Suppressor macrophage treated with lipopolysaccharide for 1 hour (primary cell): ENCODE results near the gene SAMD10.
"Not testable (repeated sequence)": the region's sequence is repeated elsewhere in the genome, so short reads cannot be mapped to it uniquely, and the experiment has no call there.

Experiments
- DNase-seq, 3 donors: peaks; one replicate each; pipeline ENCODE4 v3.0.0-alpha.2; 2020 to 2022

The SAMD10 gene

DNA sequence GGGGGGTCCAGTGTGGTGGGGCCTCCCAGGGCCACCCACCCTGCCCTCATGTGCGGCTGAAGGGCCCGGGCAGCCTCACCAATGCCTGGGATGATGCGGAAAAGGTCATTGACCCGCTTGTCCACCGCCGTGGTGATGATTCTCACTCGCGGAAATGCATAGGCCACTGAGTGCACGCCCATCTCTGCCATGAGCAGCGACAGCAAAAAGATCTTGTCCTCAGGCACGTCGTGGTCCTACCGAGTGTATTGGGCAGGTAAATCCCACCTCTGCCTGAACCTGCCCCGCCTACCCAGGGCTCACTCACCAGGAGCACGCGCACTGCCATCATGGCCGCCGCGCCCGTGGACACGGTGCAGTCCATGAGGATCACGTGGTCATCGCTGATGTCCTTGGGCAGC is 39.4 kb downstream of the SAMD10 start:
- DNase-seq = no peak

DNA sequence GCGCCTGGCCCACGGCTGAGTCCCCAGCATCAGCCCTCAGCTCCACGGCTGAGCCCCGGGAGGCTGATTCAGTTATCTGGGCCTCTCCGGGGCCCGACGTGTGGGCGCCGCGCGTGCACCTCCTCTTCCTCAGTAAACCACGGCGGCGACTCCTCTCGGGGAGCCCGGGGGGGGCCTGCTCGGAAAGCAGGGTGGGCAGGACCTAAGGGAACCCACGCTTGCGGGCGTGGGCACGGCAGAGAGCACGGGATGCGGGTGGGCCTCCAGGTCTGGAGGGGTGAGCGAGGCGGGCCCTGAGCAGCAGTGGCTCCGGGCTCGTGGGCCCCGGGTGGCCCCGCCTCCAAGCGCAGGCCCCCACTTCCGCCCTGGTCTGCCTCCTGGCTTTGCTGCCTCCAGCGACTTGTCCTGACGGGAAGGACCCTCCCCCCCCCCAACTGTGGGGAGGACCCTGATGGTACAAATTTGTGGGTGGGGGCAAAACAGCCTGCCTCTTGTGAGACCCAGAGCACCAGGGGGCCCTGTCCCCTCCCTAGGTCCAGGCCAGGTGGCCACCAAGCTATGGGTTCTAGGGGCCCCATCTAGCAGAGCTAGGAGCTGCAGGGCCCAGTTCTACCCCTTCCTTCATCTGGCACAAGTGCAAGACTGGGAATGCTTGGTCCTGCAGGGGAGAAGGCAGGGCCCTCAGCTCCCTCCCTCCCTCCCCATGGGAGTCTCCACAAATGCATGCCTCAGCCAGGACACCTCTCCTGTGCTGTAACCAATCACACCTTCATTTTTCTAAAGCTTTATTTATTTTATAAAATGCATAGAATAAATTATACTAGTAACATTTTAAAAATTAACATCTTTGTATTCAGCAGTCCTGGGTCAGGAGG is 40.1 kb downstream of the SAMD10 start:
- no peak for DNase-seq

DNA sequence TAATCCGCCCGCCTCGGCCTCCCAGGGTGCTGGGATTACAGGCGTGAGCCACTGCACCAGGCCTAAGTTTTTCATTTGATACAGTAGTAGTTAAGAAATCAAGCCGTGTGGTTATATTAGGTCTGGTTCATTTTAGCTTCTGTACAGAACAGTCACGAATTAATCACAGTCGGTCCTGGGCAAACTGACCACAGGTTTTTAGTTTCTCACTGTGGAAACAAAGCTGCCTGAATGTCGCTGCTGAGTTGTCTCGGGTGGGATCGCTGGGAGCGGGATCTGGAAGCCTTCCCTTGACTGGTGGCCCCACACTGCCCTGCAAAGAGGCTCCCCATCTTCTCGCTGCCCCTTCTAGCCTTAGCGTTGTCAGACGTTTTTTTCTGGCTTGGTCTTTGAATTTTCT is 41.8 kb downstream of the SAMD10 start:
- no peak for DNase-seq

DNA sequence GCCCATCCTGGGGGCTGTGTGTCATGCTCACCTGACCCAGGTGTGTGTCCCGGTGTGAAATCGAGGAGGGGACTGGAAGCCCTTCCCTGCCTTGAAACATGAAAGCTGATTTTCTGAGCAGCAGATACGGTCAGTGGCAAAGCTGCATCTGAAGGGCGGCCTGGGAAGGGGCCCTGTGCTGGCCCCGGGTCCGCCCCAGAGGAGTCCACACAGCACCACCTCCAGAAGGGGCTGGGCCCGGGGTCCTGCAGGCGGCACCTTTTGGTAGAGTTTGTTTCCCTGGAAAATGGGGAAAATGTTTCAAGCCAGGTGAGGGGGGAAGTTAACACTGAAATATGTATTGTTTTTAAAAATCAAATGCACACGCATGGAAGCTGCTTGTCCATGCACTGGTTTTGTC is 44.0 kb downstream of the SAMD10 start:
- DNase-seq = no peak

DNA sequence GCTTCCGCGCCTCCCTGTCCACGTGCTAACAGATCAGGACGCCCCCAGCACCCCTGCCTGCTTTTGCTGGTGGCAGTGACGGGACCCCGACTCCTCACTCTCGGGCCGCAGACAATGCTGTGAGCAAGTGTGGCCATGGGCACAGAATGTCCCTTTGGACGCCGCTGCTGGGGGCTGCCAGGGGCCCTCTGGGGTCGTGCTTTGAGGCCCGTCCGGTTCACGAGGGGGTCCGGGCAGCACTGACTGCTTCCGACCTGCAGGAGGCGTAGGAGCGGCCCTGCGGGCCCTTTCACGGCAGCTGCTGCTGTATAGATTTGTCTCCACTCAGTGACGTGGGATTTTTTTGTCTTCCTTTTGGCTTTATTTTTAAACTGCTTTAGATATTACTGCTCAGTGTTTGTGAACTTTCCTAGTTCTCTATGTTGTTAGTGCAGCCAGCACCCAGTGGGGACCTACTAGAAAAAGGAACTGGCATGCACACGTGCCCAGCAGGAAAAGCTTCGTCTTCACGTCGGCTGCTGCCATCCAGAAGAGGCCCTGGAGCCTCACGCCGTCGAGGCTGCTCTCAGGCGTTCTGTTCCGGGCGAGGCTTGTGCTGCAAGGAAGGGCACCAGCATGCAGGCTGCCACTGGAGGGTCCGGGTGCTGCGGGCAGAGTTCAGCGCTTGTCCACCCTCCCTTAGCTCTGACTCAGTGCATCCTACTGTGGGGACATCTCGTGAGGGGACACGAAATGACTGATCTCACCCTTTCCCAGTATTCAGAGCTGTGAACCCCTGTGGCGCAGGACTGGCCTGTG is 45.0 kb downstream of the SAMD10 start:
- DNase-seq = no peak

DNA sequence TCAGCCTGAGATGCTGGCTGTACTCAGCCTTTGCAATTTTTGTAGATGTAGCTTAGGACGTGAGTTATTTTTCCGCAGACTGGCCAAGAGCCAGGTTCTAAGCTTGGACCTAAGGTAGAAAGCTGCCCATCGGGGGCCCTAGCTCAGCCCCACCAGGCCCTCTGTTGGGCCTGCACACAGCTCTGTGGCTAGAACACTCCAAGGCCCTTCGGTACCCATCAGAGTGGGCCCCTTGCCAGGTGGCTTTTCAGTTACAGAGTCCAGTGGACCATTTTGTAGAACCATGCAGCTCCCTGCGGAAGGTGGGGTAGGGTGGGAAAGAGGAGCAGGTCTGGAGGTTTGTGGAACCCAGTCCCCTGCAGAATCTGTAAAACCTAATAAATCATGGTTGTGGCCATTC is 45.8 kb downstream of the SAMD10 start:
- no peak for DNase-seq

DNA sequence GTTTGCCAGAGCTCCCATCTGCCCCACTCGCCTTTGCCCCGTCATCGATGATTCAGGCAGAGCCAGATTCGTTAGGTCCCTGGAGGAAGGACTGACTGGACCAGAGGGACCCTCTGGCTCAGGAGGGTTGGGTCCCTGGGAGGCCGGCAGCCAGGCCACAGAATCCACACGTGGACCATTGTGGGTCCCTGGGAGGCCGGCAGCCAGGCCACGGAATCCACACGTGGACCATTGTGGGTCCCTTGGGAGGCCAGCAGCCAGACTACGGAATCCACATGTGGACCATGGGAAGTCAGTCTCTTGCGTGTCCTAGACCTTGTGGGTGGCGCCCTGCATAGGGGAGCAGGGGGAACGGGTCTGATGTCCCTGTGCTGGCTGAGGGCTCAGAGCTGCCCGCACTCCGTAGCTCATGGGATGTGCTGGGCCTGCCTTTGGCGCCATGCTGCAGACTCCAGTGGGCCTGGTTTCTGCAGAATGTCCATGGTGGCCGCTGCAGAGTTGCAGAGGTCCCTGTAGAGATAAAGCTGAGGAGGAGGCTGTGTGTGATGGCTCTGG is 46.8 kb downstream of the SAMD10 start:
- DNase-seq = no peak

DNA sequence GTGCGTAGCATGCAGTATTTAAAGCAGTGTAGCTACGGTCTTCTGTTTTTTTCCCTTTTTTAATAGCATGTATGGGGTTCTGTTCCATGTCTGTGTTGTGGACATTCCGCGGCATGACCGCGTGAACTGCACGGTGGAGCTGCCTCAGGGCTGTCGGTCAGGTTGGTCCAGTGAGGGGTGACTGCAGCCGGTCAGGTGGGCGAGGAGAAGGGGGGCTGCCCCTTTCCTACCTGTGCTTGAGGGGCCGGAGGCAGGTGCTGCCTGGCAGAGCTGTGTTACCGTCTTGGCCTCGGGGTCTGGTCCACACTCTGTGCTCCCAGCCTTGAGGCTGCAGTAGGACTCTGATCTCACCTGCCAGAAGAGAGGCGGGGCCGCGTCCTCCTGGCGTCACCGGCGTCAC is 47.7 kb downstream of the SAMD10 start:
- DNase-seq = no peak

DNA sequence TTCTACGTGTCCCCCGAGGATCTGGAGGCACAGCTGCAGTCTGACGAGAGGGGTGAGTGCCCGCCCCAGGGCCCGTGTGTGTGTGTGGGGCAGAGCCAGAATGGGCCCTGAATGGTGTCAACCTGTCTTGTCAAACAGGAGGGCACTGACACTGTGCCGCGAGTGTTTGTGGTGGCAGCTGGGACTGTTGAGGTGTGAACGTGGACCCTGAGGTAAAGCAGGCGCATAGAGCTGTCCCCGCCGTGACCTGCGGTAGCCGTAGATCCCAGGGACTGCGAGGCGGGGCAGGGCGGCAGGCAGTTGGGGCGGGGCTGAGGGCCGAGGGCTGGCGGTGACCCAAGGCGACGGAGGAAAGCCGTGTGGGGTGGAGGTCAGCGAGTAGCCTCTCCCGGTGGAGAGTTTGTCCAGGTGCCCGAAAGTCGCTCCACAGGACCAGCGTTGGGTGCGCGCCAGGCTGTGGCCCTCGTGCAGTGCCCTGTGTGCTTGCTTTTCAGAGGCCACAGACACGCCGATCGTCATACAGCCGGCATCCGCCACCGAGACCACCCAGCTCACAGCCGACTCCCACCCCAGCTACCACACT is 48.4 kb downstream of the SAMD10 start:
- no peak for DNase-seq

DNA sequence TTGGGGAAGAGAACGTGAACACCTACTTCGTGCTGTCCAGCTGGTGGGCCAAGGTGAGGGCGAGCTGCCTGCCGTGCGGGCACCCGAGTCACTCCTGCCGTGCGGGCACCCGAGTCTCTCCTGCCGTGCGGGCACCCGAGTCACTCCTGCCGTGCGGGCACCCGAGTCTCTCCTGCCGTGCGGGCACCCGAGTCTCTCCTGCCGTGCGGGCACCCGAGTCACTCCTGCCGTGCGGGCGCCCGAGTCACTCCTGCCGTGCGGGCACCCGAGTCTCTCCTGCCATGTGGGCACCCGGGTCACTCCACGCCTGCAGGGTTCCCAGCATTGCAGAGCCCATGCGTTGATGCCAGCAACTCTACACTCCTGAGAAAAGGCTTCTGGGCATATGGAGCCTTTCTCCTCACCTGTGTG is 50.0 kb downstream of the SAMD10 start:
- DNase-seq = not testable (repeated sequence)

DNA sequence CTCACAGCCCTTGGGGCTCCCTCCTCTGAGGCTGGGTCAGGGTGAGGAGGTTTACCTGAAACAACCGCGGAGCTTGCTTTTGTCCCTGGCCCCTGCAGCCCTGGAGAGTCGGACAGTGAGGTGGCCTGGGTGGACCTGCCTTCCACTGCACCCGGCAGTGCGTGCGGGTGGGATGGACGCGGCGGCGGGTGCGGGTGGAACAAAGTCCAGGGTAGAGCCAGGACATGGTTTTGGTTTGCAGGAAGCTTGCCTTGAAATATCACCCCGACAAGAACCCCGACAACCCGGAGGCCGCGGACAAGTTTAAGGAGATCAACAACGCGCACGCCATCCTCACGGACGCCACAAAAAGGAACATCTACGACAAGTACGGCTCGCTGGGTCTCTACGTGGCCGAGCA is 50.4 kb downstream of the SAMD10 start:
- DNase-seq = no peak

DNA sequence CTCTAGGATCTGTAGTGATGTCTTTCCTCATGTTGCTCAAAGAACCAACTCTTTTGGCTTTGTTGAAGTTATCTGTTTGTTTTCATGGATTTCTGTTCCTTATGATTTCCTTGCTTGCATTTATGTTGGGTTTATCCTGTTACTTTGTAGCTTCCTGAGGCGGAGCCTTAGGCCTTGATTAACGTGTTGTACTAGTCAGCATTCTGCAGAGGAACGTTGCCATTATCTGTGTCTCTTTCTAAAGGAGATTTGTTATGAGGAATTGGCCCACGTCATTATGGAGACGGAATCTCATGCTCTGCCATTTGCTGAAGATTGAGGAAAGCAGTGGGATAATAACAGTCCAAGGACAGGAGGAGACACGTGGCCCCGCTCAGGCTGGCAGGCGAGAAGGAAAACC is 53.1 kb downstream of the SAMD10 start:
- DNase-seq = no peak

DNA sequence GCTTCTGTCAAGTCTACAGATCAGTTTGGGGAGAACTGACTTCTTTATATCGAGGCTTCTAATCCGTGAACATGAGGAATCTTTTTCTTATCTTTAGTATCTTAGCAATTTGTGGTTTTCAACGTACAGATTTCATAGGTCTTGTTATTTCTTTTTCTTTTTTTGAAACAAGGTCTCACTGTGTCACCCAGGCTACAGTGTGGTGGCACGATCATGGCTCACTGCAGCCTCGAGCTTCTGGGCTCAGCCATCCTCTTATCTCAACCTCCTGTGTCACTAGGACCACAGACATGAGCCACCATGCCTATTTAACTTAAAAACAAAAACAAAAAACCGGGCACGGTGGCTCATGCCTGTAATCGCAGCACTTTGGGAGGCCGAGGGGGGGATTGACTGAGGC is 55.2 kb downstream of the SAMD10 start:
- no peak for DNase-seq
